Esophagus muscularis mucosa (tissue), 4 donors: ENCODE results near the gene PPP1R1B. TPM values are rescaled to one million over a fixed set of nuclear protein-coding genes. Genes with fewer than 3 reads are reported as not detected.
A peak's percentile ranks its signal among the peaks of the same experiment; 100 is the strongest.

Experiments
- DNase-seq: peaks from one replicate; pipeline ENCODE4 v3.0.0-alpha.2; 2017; ENCODE audit errors: extremely low spot score
- H3K27ac ChIP-seq, 4 donors: fragments of 200-600 bp; sonication (generic); replicated peaks in 1 of 4; 1 replicate in 3 of 4; 2 replicates in 1 of 4; pipeline ENCODE4 v1.5.1; 2016 to 2019; ENCODE audit warnings: mild to moderate bottlenecking in 1 of 4
- H3K27me3 ChIP-seq, 4 donors: fragments of 200-600 bp; sonication (generic); one replicate each; pipeline versions ENCODE4 v1.5.1 to v1.6.0; 2016 to 2019
- H3K36me3 ChIP-seq, 4 donors: fragments of 200-600 bp; sonication (generic); one replicate each; pipeline ENCODE4 v1.5.1; 2016 to 2019
- H3K4me1 ChIP-seq, 4 donors: fragments of 200-600 bp; sonication (generic); one replicate each; pipeline ENCODE4 v1.5.1; 2016 to 2019
- H3K4me3 ChIP-seq, 4 donors: fragments of 200-600 bp; sonication (generic); 1 replicate in 2 of 4; 2 replicates in 2 of 4; pipeline ENCODE4 v1.5.1; 2016 to 2019; ENCODE audit warnings: mild to moderate bottlenecking in 4 of 4, moderate library complexity in 1 of 4
- H3K9me3 ChIP-seq, 4 donors: fragments of 200-600 bp; sonication (generic); 1 replicate in 3 of 4; 2 replicates in 1 of 4; pipeline ENCODE4 v1.5.1; 2016 to 2019
- EP300 ChIP-seq: sonication (generic); formaldehyde crosslinking; IDR thresholded peaks from one replicate; pipeline ENCODE4 v1.6.1; 2017; ENCODE audit warnings: antibody characterized with exemption
- POLR2A ChIP-seq: fragments of 450-650 bp; IDR thresholded peaks from one replicate; pipeline ENCODE4 v1.6.1; 2017; ENCODE audit warnings: antibody characterized with exemption, moderate library complexity, mild to moderate bottlenecking, low read depth
- POLR2AphosphoS5 ChIP-seq, 2 donors: sonication (generic); formaldehyde crosslinking; IDR thresholded peaks; one replicate each; pipeline ENCODE4 v1.6.1; 2017; ENCODE audit warnings: antibody characterized with exemption in 2 of 2
- WGBS: methylation state at CpG from one replicate; pipeline ENCODE4 v1.1.5; 2018; 5-methylcytosine and 5-hydroxymethylcytosine counted together
- intact Hi-C: fragments of 100-400 bp; cut with DNase I; formaldehyde crosslinking; loops from one replicate; pipeline ENCODE4 v1.15.1; 2023
- total RNA-seq, 4 donors: library from RNA; depleted of rRNA; stranded (reverse); fragments of >200 nt; gene quantifications; one replicate each; pipeline versions ENCODE4 v1.1.0 to v1.2.1, GENCODE V29; 2016
- TF ChIP-seq, protein P1 (sequence below), 3 experiments: fragments of 200-600 bp in 2 of 3; fragments of 450-650 bp in 1 of 3; sonication (generic) in 2 of 3; IDR thresholded peaks; one replicate each; pipeline ENCODE4 v1.5.1; 2017 to 2019; ENCODE audit warnings: antibody characterized with exemption in 3 of 3, mild to moderate bottlenecking in 2 of 3, moderate library complexity in 1 of 3

Gene PPP1R1B
- total RNA-seq, 4 donors from 2014 or later, result 4.9 to 14.8 (median 9.8) TPM

DNA sequence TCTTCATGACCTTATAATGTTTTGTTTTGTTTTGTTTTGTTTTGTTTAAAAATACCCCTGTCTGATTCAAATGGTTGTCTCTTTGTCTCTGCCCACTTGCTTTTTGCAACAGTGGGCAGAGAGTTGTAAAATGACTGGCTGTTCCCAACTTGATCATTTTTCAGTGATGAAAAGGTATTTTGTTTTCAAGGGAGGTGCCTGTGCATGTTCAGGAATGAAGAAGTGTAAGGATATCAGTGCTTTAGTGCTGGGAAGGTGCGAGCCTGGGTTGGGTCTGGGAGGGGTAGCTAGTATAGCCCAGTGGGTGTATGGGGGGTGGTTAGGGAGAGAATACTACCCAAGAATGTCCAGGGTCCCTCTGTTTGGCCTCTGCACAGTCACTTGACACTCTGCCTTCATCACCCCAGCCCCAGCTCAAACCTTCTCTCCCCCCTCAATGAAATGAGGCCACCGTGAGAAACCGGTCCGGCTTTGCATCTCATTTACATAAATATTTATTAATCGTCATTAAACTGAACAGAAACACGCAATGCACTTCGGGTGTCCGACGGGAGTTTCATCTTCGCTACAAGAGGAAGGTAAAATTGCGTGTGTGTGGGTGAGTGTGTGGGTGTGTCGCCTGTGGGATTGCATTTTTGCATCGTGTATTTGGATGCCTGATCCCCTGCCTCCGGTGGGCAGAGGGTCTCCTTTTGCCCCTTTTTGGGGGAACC is 23.3 kb upstream of the PPP1R1B start:
- TF ChIP-seq, protein P1, sequence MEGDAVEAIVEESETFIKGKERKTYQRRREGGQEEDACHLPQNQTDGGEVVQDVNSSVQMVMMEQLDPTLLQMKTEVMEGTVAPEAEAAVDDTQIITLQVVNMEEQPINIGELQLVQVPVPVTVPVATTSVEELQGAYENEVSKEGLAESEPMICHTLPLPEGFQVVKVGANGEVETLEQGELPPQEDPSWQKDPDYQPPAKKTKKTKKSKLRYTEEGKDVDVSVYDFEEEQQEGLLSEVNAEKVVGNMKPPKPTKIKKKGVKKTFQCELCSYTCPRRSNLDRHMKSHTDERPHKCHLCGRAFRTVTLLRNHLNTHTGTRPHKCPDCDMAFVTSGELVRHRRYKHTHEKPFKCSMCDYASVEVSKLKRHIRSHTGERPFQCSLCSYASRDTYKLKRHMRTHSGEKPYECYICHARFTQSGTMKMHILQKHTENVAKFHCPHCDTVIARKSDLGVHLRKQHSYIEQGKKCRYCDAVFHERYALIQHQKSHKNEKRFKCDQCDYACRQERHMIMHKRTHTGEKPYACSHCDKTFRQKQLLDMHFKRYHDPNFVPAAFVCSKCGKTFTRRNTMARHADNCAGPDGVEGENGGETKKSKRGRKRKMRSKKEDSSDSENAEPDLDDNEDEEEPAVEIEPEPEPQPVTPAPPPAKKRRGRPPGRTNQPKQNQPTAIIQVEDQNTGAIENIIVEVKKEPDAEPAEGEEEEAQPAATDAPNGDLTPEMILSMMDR (IDR thresholded peaks at IDR 0.05), result no peak
- TF ChIP-seq POLR2AphosphoS5 (IDR thresholded peaks at IDR 0.05), result no peak
- no peak for TF ChIP-seq EP300
- no peak for TF ChIP-seq POLR2A
- intact Hi-C loops, result no loop called here
- 8% methylated on average over 13 of the region's 14 CpGs for WGBS
- H3K4me3 ChIP-seq, result no peak overlapping the region
- H3K9me3 ChIP-seq, result no peaks in the 10 kb centered on the region
- no peak for DNase-seq
- no peak overlapping the region for H3K27ac ChIP-seq
- H3K4me1 ChIP-seq, result peaks cover 45 to 65% (median 57%) of the 10 kb centered on the region in 4 donors
- no peaks in the 10 kb centered on the region for H3K36me3 ChIP-seq
- H3K27me3 ChIP-seq, result peaks cover 6 to 100% (median 96%) of the 10 kb centered on the region in 4 donors

DNA sequence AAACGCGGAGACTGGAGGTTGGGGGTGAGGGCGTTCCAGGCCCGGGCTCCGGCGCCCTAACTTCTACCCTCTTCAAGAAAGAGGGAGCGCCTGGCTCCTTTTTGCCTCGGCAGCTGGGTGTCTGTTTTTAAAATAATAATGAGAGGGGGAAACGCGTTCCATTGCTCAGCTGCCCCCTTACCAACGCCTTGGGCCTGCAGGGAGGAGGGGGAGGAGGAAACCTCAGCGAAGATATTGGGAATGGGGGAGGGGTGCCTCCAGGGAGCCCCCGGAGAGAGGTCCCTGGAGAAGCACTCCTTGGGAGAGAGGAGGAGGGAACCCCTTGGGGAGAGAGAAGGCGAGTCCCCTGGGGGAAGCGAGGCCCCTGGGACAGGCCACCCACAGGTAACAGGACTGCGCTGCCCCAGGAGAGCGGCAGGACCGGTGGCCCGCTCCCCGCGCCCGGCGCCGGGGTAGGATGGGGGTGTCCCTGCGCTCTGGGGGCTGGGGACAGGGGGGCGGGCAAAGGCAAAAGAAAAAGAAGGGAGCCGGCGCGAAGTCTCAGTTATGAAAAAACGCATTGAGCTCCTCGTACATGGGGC is 21.8 kb upstream of the PPP1R1B start:
- no peak overlapping the region for H3K27ac ChIP-seq
- intact Hi-C loops, result no loop called here
- H3K36me3 ChIP-seq, result no peaks in the 10 kb centered on the region
- TF ChIP-seq EP300, result no peak
- TF ChIP-seq POLR2AphosphoS5 (IDR thresholded peaks at IDR 0.05), result no peak
- no peak for DNase-seq
- H3K4me3 ChIP-seq, result peak overlapping the region in 1 of 4 donors; percentile 37
- H3K4me1 ChIP-seq, result peaks cover 30 to 51% (median 43%) of the 10 kb centered on the region in 4 donors
- 7% methylated on average over 31 of the region's 31 CpGs for WGBS
- peaks cover 3 to 100% (median 85%) of the 10 kb centered on the region in 4 donors for H3K27me3 ChIP-seq
- H3K9me3 ChIP-seq, result no peaks in the 10 kb centered on the region

DNA sequence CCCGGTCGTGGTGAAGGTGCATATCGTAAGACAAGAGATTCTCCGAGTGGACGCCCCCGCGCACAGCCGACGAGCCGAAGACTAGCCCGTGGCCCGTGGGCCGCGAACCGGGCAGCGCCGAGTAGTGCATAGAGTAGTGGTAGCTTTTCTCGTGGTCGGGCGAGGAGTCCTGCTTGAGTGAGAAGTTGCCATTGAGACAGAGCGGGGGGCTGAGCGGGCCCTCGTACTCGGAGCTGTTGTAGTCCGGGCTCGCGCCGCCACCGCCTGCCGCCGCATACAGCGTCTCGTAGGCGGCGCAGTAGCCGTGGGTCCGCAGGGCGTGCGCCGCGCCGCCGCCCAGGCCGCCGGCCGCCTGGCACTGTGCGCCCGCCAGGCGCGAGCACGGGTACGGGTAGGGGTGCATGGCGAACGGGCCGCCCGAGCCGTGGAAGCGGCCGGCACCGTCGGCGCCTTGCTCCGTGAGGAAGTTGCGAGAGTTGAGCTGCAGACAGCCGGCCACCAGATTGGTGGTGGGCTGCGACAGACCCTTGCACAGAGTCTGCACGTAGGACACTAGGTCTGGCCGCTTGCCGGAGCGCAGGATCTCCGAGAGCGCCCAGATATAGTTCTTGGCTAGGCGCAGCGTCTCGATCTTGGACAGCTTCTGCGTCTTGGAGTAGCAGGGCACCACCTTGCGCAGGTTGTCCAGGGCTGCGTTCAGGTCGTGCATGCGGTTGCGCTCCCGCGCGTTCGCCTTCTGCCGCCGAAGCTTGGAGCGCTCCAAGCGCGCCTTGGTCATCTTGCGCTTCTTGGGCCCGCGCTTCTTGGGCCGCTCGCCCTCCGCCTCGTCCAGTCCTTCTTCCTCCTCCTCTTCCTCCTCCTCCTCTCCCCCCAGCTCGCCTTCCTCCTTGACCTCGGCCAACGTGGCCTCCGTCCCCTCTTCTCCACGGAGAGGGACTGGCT is 21.0 kb upstream of the PPP1R1B start:
- no peaks in the 10 kb centered on the region for H3K36me3 ChIP-seq
- intact Hi-C loops, result no loop called here
- peak overlapping the region; percentile 27 to 42 (median 32) for H3K4me3 ChIP-seq
- no peaks in the 10 kb centered on the region for H3K9me3 ChIP-seq
- peaks cover 30 to 50% (median 42%) of the 10 kb centered on the region in 4 donors for H3K4me1 ChIP-seq
- no peak overlapping the region for H3K27ac ChIP-seq
- 3% methylated on average over 83 of the region's 102 CpGs for WGBS
- no peak for DNase-seq
- peaks cover 3 to 99% (median 77%) of the 10 kb centered on the region in 4 donors for H3K27me3 ChIP-seq
- TF ChIP-seq EP300, result no peak
- TF ChIP-seq POLR2AphosphoS5 (IDR thresholded peaks at IDR 0.05), result no peak
- TF ChIP-seq, protein P1 (IDR thresholded peaks at IDR 0.05), result no peak

DNA sequence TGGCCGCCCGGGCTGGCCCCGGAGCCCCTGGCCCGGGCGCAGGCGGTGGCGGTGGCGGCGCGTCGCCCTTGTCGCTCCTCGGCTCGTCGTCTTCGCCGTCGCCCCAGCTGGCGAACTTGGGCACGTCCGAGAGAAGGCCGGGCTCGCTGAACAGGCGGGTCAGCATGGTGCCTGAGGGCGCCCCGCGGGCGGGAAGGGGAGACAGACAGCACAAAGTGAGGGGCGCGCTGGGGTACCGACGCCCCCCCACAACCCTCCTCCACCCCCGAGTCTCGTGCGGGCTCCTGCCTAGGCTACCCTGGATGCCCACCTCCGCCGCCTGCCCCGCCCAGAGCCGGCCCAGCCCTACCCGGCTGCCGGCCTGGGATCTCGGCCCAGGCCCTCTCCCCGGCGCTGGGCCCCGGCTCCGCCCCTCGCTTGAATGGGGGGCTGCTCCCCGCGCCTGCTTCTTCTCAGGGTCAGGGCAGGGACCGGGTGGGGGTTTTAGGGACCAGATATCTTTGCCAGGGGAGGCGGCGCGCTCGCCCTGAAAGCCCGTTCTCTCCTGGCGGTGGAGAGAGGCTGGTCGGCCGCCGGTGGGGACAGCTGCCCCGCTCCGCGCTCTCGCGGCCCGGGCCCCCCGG is 20.2 kb upstream of the PPP1R1B start:
- peaks cover 3 to 99% (median 70%) of the 10 kb centered on the region in 4 donors for H3K27me3 ChIP-seq

More for the DNA sequence above, 20.2 kb upstream of the PPP1R1B start:
- Histone ChIP-seq H3K4me1 (peaks cover 30 to 50% (median 42%) of the 10 kb centered on the region in 4 donors), H3K27ac (no peak overlapping the region), H3K36me3 (no peaks in the 10 kb centered on the region), H3K4me3 (peak overlapping the region; percentile 27 to 42 (median 32)), H3K9me3 (no peaks in the 10 kb centered on the region)
- intact Hi-C loops, result no loop called here
- no peak for DNase-seq
- TF ChIP-seq, protein P1 (IDR thresholded peaks at IDR 0.05), result no peak
- TF ChIP-seq POLR2AphosphoS5 (IDR thresholded peaks at IDR 0.05) (no peak), EP300 (no peak), POLR2A (no peak)
- 2% methylated on average over 21 of the region's 66 CpGs for WGBS
